Endothelial cell of umbilical vein (primary cell): ENCODE results near the gene CCNE1. TPM values are rescaled to one million over a fixed set of nuclear protein-coding genes. Genes with fewer than 3 reads are reported as not detected.

Experiments
- BruUV-seq: library from RNA; stranded (reverse); fragments of 400-500 nt; replicated peaks from 2 replicates; lab custom pipeline; 2021; lab: Mats Ljungman, UMichigan
- CTCF ChIA-PET: fragments of 300-600, 350-600 bp; sonication (Branson Sonifier 250); formaldehyde crosslinking; loops from one replicate; lab custom pipeline; 2021; ENCODE audit warnings: antibody characterized with exemption, inconsistent platforms; lab: Charles Lee
- POLR2A ChIA-PET: fragments of 300-600, 350-600 bp; sonication (Branson Sonifier 250); formaldehyde crosslinking; loops from one replicate; lab custom pipeline; 2021; ENCODE audit warnings: antibody characterized with exemption, inconsistent platforms; lab: Charles Lee
- DNase-seq: peaks from one replicate; pipeline ENCODE4 v3.0.0-alpha.2; 2011; ENCODE audit warnings: low read depth, low spot score
- FAIRE-seq: peaks from 2 replicates; lab custom pipeline; 2011; peaks lifted over from hg19 to GRCh38; lab: Jason Lieb, UNC
- H2AFZ ChIP-seq: 2 replicates; pipeline ENCODE4 v1.6.0; 2012; ENCODE audit warnings: low read depth, low read length, control low read depth, inconsistent platforms
- H3K27ac ChIP-seq: 2 replicates; pipeline ENCODE4 v1.5.1; 2011; ENCODE audit warnings: low read depth, mild to moderate bottlenecking, control low read depth, low read length, moderate library complexity; ENCODE audit not compliant: insufficient read depth
- H3K27me3 ChIP-seq, 2 experiments: 2 replicates each; pipeline versions ENCODE4 v1.6.0 to v1.6.1; 2011; ENCODE audit warnings: low read length in 2 of 2, mixed read lengths in 1 of 2; ENCODE audit not compliant: control insufficient read depth in 2 of 2, insufficient read depth in 2 of 2
- H3K36me3 ChIP-seq, 2 experiments: 2 replicates in 1 of 2; 3 replicates in 1 of 2; pipeline ENCODE4 v1.5.1; 2011; ENCODE audit warnings: low read length in 2 of 2, mild to moderate bottlenecking in 1 of 2, moderate library complexity in 1 of 2; ENCODE audit not compliant: control insufficient read depth in 2 of 2, insufficient read depth in 2 of 2; ENCODE audit errors: extremely low read depth in 1 of 2
- H3K4me1 ChIP-seq: 3 replicates; pipeline ENCODE4 v1.5.1; 2011; ENCODE audit warnings: mild to moderate bottlenecking, low read length; ENCODE audit not compliant: control insufficient read depth, insufficient read depth; ENCODE audit errors: extremely low read depth
- H3K4me2 ChIP-seq: 2 replicates; pipeline ENCODE4 v1.6.1; 2011; ENCODE audit warnings: low read length, control low read depth, mixed read lengths; ENCODE audit not compliant: insufficient read depth
- H3K4me3 ChIP-seq, 3 experiments: fragments of 200-600 bp in 1 of 3; sonication (generic), shearing (Covaris generic) in 1 of 3; replicated peaks in 1 of 3; 2 replicates each; pipeline ENCODE4 v1.5.1; 2011 to 2016; ENCODE audit warnings: control low read depth in 3 of 3, low read length in 3 of 3, mild to moderate bottlenecking in 2 of 3, inconsistent platforms in 1 of 3, low read depth in 1 of 3, moderate library complexity in 1 of 3; ENCODE audit not compliant: insufficient read depth in 1 of 3
- H3K79me2 ChIP-seq: 2 replicates; pipeline ENCODE4 v1.6.0; 2012; ENCODE audit warnings: low read length, inconsistent platforms; ENCODE audit not compliant: control insufficient read depth, insufficient read depth
- H3K9ac ChIP-seq: replicated peaks from 2 replicates; pipeline ENCODE3; 2011; ENCODE audit warnings: low read length, control low read depth; ENCODE audit not compliant: insufficient read depth; ENCODE audit errors: extremely low read depth
- H3K9me1 ChIP-seq: replicated peaks from 3 replicates; pipeline ENCODE4 v1.6.0; 2011; ENCODE audit warnings: mild to moderate bottlenecking, low read length; ENCODE audit not compliant: control insufficient read depth, insufficient read depth; ENCODE audit errors: extremely low read depth
- H3K9me3 ChIP-seq: replicated peaks from 2 replicates; pipeline ENCODE4 v1.5.1; 2012; ENCODE audit warnings: low read length, inconsistent platforms; ENCODE audit not compliant: control insufficient read depth, insufficient read depth
- H4K20me1 ChIP-seq: replicated peaks from 2 replicates; pipeline ENCODE3; 2011; ENCODE audit warnings: mild to moderate bottlenecking, low read length; ENCODE audit not compliant: control insufficient read depth, insufficient read depth; ENCODE audit errors: extremely low read depth
- GATA2 ChIP-seq: IDR thresholded peaks from 2 replicates; pipeline ENCODE4 v1.7.0; 2011; ENCODE audit warnings: low read depth, mild to moderate bottlenecking, moderate library complexity, mixed read lengths, low read length; ENCODE audit not compliant: insufficient read length, insufficient read depth
- MYC ChIP-seq: IDR thresholded peaks from one replicate; pipeline ENCODE4 v1.6.1; 2011; ENCODE audit warnings: mild to moderate bottlenecking, low read depth, low read length
- POLR2A ChIP-seq: IDR thresholded peaks from 2 replicates; pipeline ENCODE4 v1.6.1; 2012; ENCODE audit warnings: low read depth, mild to moderate bottlenecking, control low read depth, low read length
- POLR2AphosphoS5 ChIP-seq: IDR thresholded peaks from 2 replicates; pipeline ENCODE4 v1.6.1; 2012; ENCODE audit warnings: low read depth, mild to moderate bottlenecking, control low read depth, low read length, moderate library complexity; ENCODE audit not compliant: insufficient read depth
- dilution Hi-C: fragments of 300-500 bp; cut with MboI; formaldehyde crosslinking; loops from one replicate; pipeline ENCODE4 v1.15.0; 2019; ENCODE audit warnings: low sequenced_read_pairs; ENCODE audit not compliant: extremely low pct_ligation_motif_present
- intact Hi-C: fragments of 100-400 bp; cut with micrococcal nuclease; formaldehyde crosslinking; loops from one replicate; pipeline ENCODE4 v1.10.0; 2022
- polyA plus RNA-seq, 4 experiments: library from polyadenylated mRNA; depleted of rRNA in 3 of 4; stranded (reverse) in 3 of 4; unstranded in 1 of 4; fragments of >200 nt; gene quantifications; 2 replicates each; pipeline versions ENCODE4 v1.2.1 to v1.2.3, GENCODE V29; 2011 to 2012; ENCODE audit warnings: missing spikeins in 1 of 4
- total RNA-seq: library from RNA; stranded (reverse); gene quantifications from 2 replicates; pipeline ENCODE4 v1.2.3, GENCODE V29; 2021
- TF ChIP-seq, protein P1 (sequence below): IDR thresholded peaks from 2 replicates; pipeline ENCODE4 v1.6.1; 2011; ENCODE audit not compliant: insufficient read depth, insufficient read length

CCNE1 gene
- total and polyA plus RNA-seq, 2 donors (not counting 3 experiments of a cell fraction or from before 2014, with no cell fraction given) = 8.3 to 10.1 TPM

- Histone ChIP-seq H4K20me1 (no peaks in the 10 kb centered on the region), H3K9me1 (no peaks in the 10 kb centered on the region), H2AFZ (no peak overlapping the region), H3K4me2 (no peak overlapping the region), H3K4me3 (no peak overlapping the region), H3K9me3 (no peaks in the 10 kb centered on the region), H3K4me1 (no peaks in the 10 kb centered on the region), H3K27me3 (no peaks in the 10 kb centered on the region), H3K36me3 (no peaks in the 10 kb centered on the region), H3K27ac (no peak overlapping the region), H3K79me2 (no peaks in the 10 kb centered on the region), H3K9ac (no peak overlapping the region)
- DNase-seq (no peak), FAIRE-seq (no peak)
- intact Hi-C loops (no loop called here), dilution Hi-C loops (no loop called here)
- TF ChIP-seq MYC = no peak
- TF ChIP-seq, protein P1, sequence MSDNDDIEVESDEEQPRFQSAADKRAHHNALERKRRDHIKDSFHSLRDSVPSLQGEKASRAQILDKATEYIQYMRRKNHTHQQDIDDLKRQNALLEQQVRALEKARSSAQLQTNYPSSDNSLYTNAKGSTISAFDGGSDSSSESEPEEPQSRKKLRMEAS = no peak
- no peak for TF ChIP-seq GATA2
- no peak for TF ChIP-seq POLR2AphosphoS5
- no peak for TF ChIP-seq POLR2A
- BruUV-seq = no TSS peak
- CTCF ChIA-PET = interaction anchor here (5.5 kb wide), 1 partner anchor 7 kb away, joined by 56 read pairs; no protein-coding TSS in a partner anchor
- POLR2A ChIA-PET = no interaction called here
These were observed 43.6 kb upstream of the CCNE1 start for GRCh38 chr19:29768166-29768565.

- CTCF ChIA-PET = interaction anchor here (3.3 to 5.5 kb wide), 2 partner anchors 9 to 103 kb away, joined by 40 to 56 read pairs; no protein-coding TSS in a partner anchor
- no TSS peak for BruUV-seq
- Histone ChIP-seq H3K9ac (no peak overlapping the region), H3K27ac (no peak overlapping the region), H3K36me3 (no peaks in the 10 kb centered on the region), H3K9me1 (no peaks in the 10 kb centered on the region), H3K4me3 (no peak overlapping the region), H3K79me2 (no peaks in the 10 kb centered on the region), H4K20me1 (no peaks in the 10 kb centered on the region), H3K9me3 (no peaks in the 10 kb centered on the region), H3K4me1 (no peaks in the 10 kb centered on the region), H2AFZ (no peak overlapping the region), H3K27me3 (no peaks in the 10 kb centered on the region), H3K4me2 (no peak overlapping the region)
- POLR2A ChIA-PET = no interaction called here
- dilution Hi-C loops (no loop called here), intact Hi-C loops (loop anchor here (2.0 kb wide), 2 partner anchors 75 to 881 kb away; no protein-coding TSS in a partner anchor)
- no peak for TF ChIP-seq MYC
- FAIRE-seq = no peak
- no peak for DNase-seq
These were observed 41.8 kb upstream of the CCNE1 start for GRCh38 chr19:29769997-29770396.
